ENCODE measurements around the gene PDP2. TPM values are rescaled to one million over a fixed set of nuclear protein-coding genes. Genes with fewer than 3 reads are reported as not detected.
A peak's percentile ranks its signal among the peaks of the same experiment; 100 is the strongest.

The PDP2 gene
- total RNA-seq, 1 experiment from 2014 or later: 44.4 TPM

- DNase-seq: no peak
- POLR2A ChIA-PET: no interaction called here
- intact Hi-C loops (cut with micrococcal nuclease; ENCODE audit: unreplicated experiment): no loop called here
Measured at GRCh38 chr16:66853261-66854139, 26.8 kb upstream of the PDP2 start.

DNA sequence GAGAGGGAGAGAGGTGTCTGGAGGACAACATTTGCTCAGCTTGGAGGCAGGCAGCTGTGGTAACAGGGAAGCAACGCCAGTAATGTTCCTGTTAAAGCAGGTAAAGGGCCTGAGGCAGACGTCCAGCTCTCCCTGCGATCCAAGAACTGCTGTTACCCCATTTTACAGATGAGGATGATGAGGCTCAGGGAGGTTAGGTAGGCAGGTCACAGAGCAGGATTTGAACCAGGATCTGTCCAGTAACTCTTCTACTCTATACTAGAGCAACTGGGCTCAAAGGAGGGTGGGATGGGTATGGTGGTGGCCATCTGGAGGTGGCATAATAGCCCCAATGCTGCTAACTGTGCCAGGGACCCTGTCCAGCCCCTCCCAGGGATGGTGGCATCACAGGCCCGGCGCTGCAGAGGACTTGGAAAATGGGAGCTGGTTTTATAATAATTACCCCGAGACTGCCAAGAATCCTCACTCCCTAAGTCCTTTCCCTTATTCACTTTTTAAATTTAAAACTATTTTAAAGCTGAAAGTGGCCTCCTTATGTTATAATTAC, 24.1 kb upstream of the PDP2 start:
- Mint-ChIP-seq H3K27ac (ENCODE audit: unreplicated experiment) (peak overlapping the region; percentile 23), H3K27me3 (ENCODE audit: insufficient read depth, unreplicated experiment) (no peaks in the 10 kb centered on the region), H3K36me3 (ENCODE audit: insufficient read depth, unreplicated experiment) (peaks cover 9% of the 10 kb centered on the region), H3K4me3 (ENCODE audit: unreplicated experiment) (no peak overlapping the region), H3K4me1 (ENCODE audit: low read depth, unreplicated experiment) (peaks cover 12% of the 10 kb centered on the region), H3K9me3 (ENCODE audit: unreplicated experiment) (no peaks in the 10 kb centered on the region)
- no TSS peak for BruUV-seq (replicated peaks)
- H3K4me3 ChIP-seq (ENCODE audit: low read depth, low read length): no peak overlapping the region
- H3K27me3 ChIP-seq (replicated peaks; ENCODE audit: control insufficient read depth, insufficient read depth, low read length): no peaks in the 10 kb centered on the region
- no peak for DNase-seq
- H3K36me3 ChIP-seq (ENCODE audit: control insufficient read depth, insufficient read depth, low read length): no peaks in the 10 kb centered on the region
- TF ChIP-seq CTCF (IDR thresholded peaks at IDR 0.05; ENCODE audit: insufficient read depth in 1 of 2, low read depth in 1 of 2, low read length in 1 of 2, severe bottlenecking in 1 of 2, unreplicated experiment in 1 of 2): no peak
- H3K9me3 ChIP-seq: no peaks in the 10 kb centered on the region
- H3K4me1 ChIP-seq: peaks cover 30% of the 10 kb centered on the region
- CTCF ChIA-PET: interaction anchor here (1.0 to 2.5 kb wide), 4 partner anchors 11 to 26 kb away, joined by 3 to 25 read pairs (median 12); partner anchors contain the start of gene NAE1
- POLR2A ChIA-PET: interaction anchor here (1.2 kb wide), 1 partner anchor 24 kb away, joined by 4 read pairs; the partner anchor contains the start of gene PDP2
- intact Hi-C loops (cut with micrococcal nuclease; ENCODE audit: unreplicated experiment): no loop called here

More at GRCh38 chr16:66853261-66854139, 26.8 kb upstream of the PDP2 start:
- H3K4me3 ChIP-seq (ENCODE audit: low read depth, low read length): no peak overlapping the region
- Mint-ChIP-seq H3K27me3 (ENCODE audit: insufficient read depth, unreplicated experiment) (no peaks in the 10 kb centered on the region), H3K9me3 (ENCODE audit: unreplicated experiment) (no peaks in the 10 kb centered on the region), H3K4me1 (ENCODE audit: low read depth, unreplicated experiment) (peaks cover 12% of the 10 kb centered on the region), H3K4me3 (ENCODE audit: unreplicated experiment) (no peak overlapping the region), H3K27ac (ENCODE audit: unreplicated experiment) (no peak overlapping the region), H3K36me3 (ENCODE audit: insufficient read depth, unreplicated experiment) (peaks cover 9% of the 10 kb centered on the region)
- peaks cover 27% of the 10 kb centered on the region for H3K4me1 ChIP-seq
- H3K27me3 ChIP-seq (replicated peaks; ENCODE audit: control insufficient read depth, insufficient read depth, low read length): no peaks in the 10 kb centered on the region
- no peaks in the 10 kb centered on the region for H3K9me3 ChIP-seq
- H3K36me3 ChIP-seq (ENCODE audit: control insufficient read depth, insufficient read depth, low read length): no peaks in the 10 kb centered on the region
- CTCF ChIA-PET: interaction anchor here (0.6 to 1.5 kb wide), 4 partner anchors 14 to 79 kb away, joined by 3 to 5 read pairs (median 3); partner anchors contain the start of gene NAE1
- no TSS peak for BruUV-seq (replicated peaks)
- no peak for TF ChIP-seq CTCF (IDR thresholded peaks at IDR 0.05; ENCODE audit: insufficient read depth in 1 of 2, low read depth in 1 of 2, low read length in 1 of 2, severe bottlenecking in 1 of 2, unreplicated experiment in 1 of 2)

DNA sequence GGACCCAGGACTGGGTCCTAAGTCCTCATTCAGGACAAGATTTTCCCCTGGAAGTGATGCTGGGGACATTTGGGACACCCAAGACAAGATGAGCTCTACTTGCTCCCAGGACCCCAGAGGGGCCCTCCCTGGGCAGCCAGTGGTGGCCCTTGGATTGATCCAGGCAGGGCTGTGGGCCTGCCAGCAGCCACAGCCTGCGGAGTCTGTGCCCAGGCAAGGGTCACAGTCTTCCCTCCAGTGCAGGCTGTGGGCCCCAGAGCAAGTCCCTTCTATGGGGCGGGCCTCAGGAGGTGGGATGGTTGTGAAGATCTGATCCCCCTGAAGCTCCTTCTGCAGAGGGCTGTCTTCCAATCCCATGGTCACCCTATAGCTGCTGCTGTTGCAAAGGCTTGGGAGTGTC, 23.5 kb upstream of the PDP2 start:
- no TSS peak for BruUV-seq (replicated peaks)

More for the DNA sequence above, 23.5 kb upstream of the PDP2 start:
- H3K9me3 ChIP-seq: no peaks in the 10 kb centered on the region
- peak overlapping the region; percentile 53 for H3K27ac Mint-ChIP-seq (ENCODE audit: unreplicated experiment)
- peaks cover 30% of the 10 kb centered on the region for H3K4me1 ChIP-seq
- TF ChIP-seq CTCF (IDR thresholded peaks at IDR 0.05; ENCODE audit: insufficient read depth in 1 of 2, low read depth in 1 of 2, low read length in 1 of 2, severe bottlenecking in 1 of 2, unreplicated experiment in 1 of 2): no peak
- no peak overlapping the region for H3K4me3 Mint-ChIP-seq (ENCODE audit: unreplicated experiment)
- ChIA-PET POLR2A (interaction anchor here (1.2 kb wide), 1 partner anchor 24 kb away, joined by 4 read pairs; the partner anchor contains the start of gene PDP2), CTCF (interaction anchor here (1.0 to 2.5 kb wide), 5 partner anchors 11 to 26 kb away, joined by 3 to 25 read pairs (median 8); partner anchors contain the start of gene NAE1)
- no peak for DNase-seq
- H3K4me1 Mint-ChIP-seq (ENCODE audit: low read depth, unreplicated experiment): peaks cover 12% of the 10 kb centered on the region
- no peaks in the 10 kb centered on the region for H3K36me3 ChIP-seq (ENCODE audit: control insufficient read depth, insufficient read depth, low read length)
- no peaks in the 10 kb centered on the region for H3K9me3 Mint-ChIP-seq (ENCODE audit: unreplicated experiment)
- peaks cover 4% of the 10 kb centered on the region for H3K36me3 Mint-ChIP-seq (ENCODE audit: insufficient read depth, unreplicated experiment)
- H3K27me3 Mint-ChIP-seq (ENCODE audit: insufficient read depth, unreplicated experiment): no peaks in the 10 kb centered on the region
- H3K4me3 ChIP-seq (ENCODE audit: low read depth, low read length): no peak overlapping the region
- H3K27me3 ChIP-seq (replicated peaks; ENCODE audit: control insufficient read depth, insufficient read depth, low read length): no peaks in the 10 kb centered on the region
- intact Hi-C loops (cut with micrococcal nuclease; ENCODE audit: unreplicated experiment): no loop called here

Data from Caco-2 (cell line).